ENCODE measurements around the gene ZNF566.

DNA sequence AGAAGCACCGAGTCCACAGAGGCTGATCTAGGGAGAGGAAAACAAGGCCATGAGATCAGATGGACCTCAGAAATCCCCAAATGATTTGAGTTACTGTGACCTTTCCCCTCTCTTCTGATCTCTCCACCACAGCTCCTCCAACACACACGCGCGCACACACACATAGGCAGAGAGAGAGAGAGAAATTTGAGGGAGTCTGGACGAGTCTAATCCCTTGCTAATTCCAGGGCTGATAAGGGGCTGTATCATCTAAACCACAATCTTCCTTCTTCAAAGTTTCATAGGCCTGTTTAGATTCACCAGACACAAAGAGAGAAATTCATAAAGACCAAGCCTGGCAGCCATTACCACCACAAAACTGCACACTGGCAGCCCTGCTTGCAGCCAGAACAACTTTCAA, 79.5 kb downstream of the ZNF566 start:
- TF ChIP-seq CTCF (IDR thresholded peaks at IDR 0.05): no peak
- TF ChIP-seq POLR2AphosphoS5 (IDR thresholded peaks at IDR 0.05): no peak
- TF ChIP-seq POLR2A (IDR thresholded peaks at IDR 0.05): no peak
